A549 (cell line): Measurements from ENCODE around the gene ALPI. TPM values are rescaled to one million over a fixed set of nuclear protein-coding genes. Genes with fewer than 3 reads are reported as not detected.

Experiments used
- ATAC-seq, 2 experiments: fragments of 200-7000 bp in 1 of 2; fragments of >200 bp in 1 of 2; cut with Nextera tagmentation in 1 of 2; cut with Tn5 transposase in 1 of 2; 3 replicates each; pipeline versions ENCODE4 v1.8.0 to v1.9.1; 2018 to 2020; ENCODE audit warnings: mild to moderate bottlenecking in 1 of 2, moderate library complexity in 1 of 2
- CTCF ChIA-PET: fragments of 300-600 bp; sonication (Branson Sonifier 250); formaldehyde crosslinking; extraction: SDS; loops from one replicate; lab custom pipeline; 2021; ENCODE audit warnings: antibody characterized with exemption, inconsistent platforms; lab: Yijun Ruan, JAX
- POLR2A ChIA-PET: fragments of 350-600 bp; formaldehyde crosslinking; extraction: SDS; loops from one replicate; lab custom pipeline; 2021; ENCODE audit warnings: antibody characterized with exemption, inconsistent platforms; lab: Yijun Ruan, JAX
- DNase-seq, 2 experiments: peaks; one replicate each; pipeline versions ENCODE4 v3.0.0 to v3.0.0-alpha.2; 2011 to 2016; ENCODE audit warnings: low read depth in 1 of 2, low spot score in 1 of 2
- FAIRE-seq: peaks from 2 replicates; lab custom pipeline; 2011; peaks lifted over from hg19 to GRCh38; lab: Jason Lieb, UNC
- H3K27ac ChIP-seq, 2 experiments: fragments of >200 bp; sonication (Bioruptor Twin); formaldehyde crosslinking; 3 replicates each; pipeline ENCODE4 v1.5.1; 2016 to 2017
- H3K4me1 ChIP-seq: fragments of >200 bp; sonication (Bioruptor Twin); formaldehyde crosslinking; 3 replicates; pipeline ENCODE4 v1.6.1; 2016
- H3K4me2 ChIP-seq: fragments of >200 bp; sonication (Bioruptor Twin); formaldehyde crosslinking; 3 replicates; pipeline ENCODE4 v1.6.1; 2016
- H3K4me3 ChIP-seq: fragments of >200 bp; sonication (Bioruptor Twin); formaldehyde crosslinking; 3 replicates; pipeline ENCODE4 v1.5.1; 2016
- H3K9me3 ChIP-seq: fragments of >200 bp; sonication (Bioruptor Twin); formaldehyde crosslinking; 3 replicates; pipeline ENCODE4 v1.6.1; 2016
- KDM1A ChIP-seq: fragments of 200-600 bp; sonication (generic); IDR thresholded peaks from 2 replicates; pipeline ENCODE4 v1.6.1; 2016; ENCODE audit warnings: low read depth, mild to moderate bottlenecking
- KDM5A ChIP-seq: fragments of 200-600 bp; sonication (generic); IDR thresholded peaks from 2 replicates; pipeline ENCODE4 v1.6.1; 2016; ENCODE audit warnings: antibody characterized with exemption, mild to moderate bottlenecking
- MAFK ChIP-seq: fragments of 450-650 bp; IDR thresholded peaks from 2 replicates; pipeline ENCODE4 v1.6.1; 2014; ENCODE audit not compliant: partially characterized antibody
- PHF8 ChIP-seq: fragments of 200-600 bp; sonication (generic); IDR thresholded peaks from 2 replicates; pipeline ENCODE4 v1.6.1; 2016; ENCODE audit warnings: low read depth, mild to moderate bottlenecking, antibody characterized with exemption, moderate library complexity, borderline replicate concordance
- RCOR1 ChIP-seq: fragments of 150-350 bp; IDR thresholded peaks from 2 replicates; pipeline ENCODE4 v1.6.1; 2014; ENCODE audit warnings: antibody characterized with exemption, low read length, low read depth
- WGBS: methylation state at CpG from one replicate; pipeline ENCODE4 v1.1.6; 2017; ENCODE audit errors: missing lambda C conversion rate; 5-methylcytosine and 5-hydroxymethylcytosine counted together
- polyA plus RNA-seq, 4 experiments: library from polyadenylated mRNA; depleted of rRNA in 3 of 4; stranded (reverse); fragments of >200 nt; fragmentation: RNase III in 1 of 4; extraction: RNeasy Plus Mini Kit Qiagen cat#74134 plus additional on column Dnase treatment in 1 of 4; gene quantifications; 2 replicates in 3 of 4; 3 replicates in 1 of 4; pipeline ENCODE4 v1.2.3, GENCODE V29; 2011 to 2017

Gene ALPI
- polyA plus RNA-seq, 2 of the 4 experiments (the other 2 are of a cell fraction): 0.05 TPM; not detected in 1

GRCh38 chr2:232508251-232508650 lies 52.3 kb downstream of the ALPI start:
- TF ChIP-seq RCOR1 (no peak), MAFK (no peak), PHF8 (no peak), KDM1A (no peak), KDM5A (no peak)

More at GRCh38 chr2:232508251-232508650, 52.3 kb downstream of the ALPI start:
- H3K4me3 ChIP-seq: no peak overlapping the region
- POLR2A ChIA-PET: no interaction called here
- peaks cover 5% of the 10 kb centered on the region for H3K4me1 ChIP-seq
- no peaks in the 10 kb centered on the region for H3K9me3 ChIP-seq
- FAIRE-seq (no peak), DNase-seq (no peak), ATAC-seq (no peak)
- no peak overlapping the region for H3K4me2 ChIP-seq
- CTCF ChIA-PET: interaction anchor here (1.4 to 7.9 kb wide), 3 partner anchors 10 to 64 kb away, joined by 5 to 77 read pairs (median 6); partner anchors contain the start of gene PRSS56
- H3K27ac ChIP-seq: no peak overlapping the region
- 74% methylated on average over 5 of the region's 7 CpGs for WGBS

Other genes starting within 250 kb of the ALPI start
- 0.05 and 0.10 TPM in 2 replicates for gene ALPP, start 77.4 kb upstream of the ALPI start, polyA plus RNA-seq (2011; rRNA removed)
- gene ALPP, start 77.4 kb upstream of the ALPI start, polyA plus RNA-seq (2017; fragmentation: RNase III; extraction: RNeasy Plus Mini Kit Qiagen cat#74134 plus additional on column Dnase treatment): 0.18 to 0.31 TPM (median 0.18 TPM) in 3 replicates
- 0.17 and 0.18 TPM in 2 replicates for gene ALPG, start 49.3 kb upstream of the ALPI start, polyA plus RNA-seq (2011; rRNA removed)
- 0.04 to 0.07 TPM in 2 of 3 replicates, not detected in the other for gene ALPG, start 49.3 kb upstream of the ALPI start, polyA plus RNA-seq (2017; fragmentation: RNase III; extraction: RNeasy Plus Mini Kit Qiagen cat#74134 plus additional on column Dnase treatment)
- 0.18 and 0.29 TPM in 2 replicates for gene ECEL1, start 31.7 kb downstream of the ALPI start, polyA plus RNA-seq (2011; rRNA removed)
- gene ECEL1, start 31.7 kb downstream of the ALPI start, polyA plus RNA-seq (2017; fragmentation: RNase III; extraction: RNeasy Plus Mini Kit Qiagen cat#74134 plus additional on column Dnase treatment): 0.10 to 0.13 TPM (median 0.12 TPM) in 3 replicates
- not detected in 2 replicates for gene PRSS56, start 64.2 kb downstream of the ALPI start, polyA plus RNA-seq (2011; rRNA removed)
- 0.07 TPM in 1 of 3 replicates, not detected in the others for gene PRSS56, start 64.2 kb downstream of the ALPI start, polyA plus RNA-seq (2017; fragmentation: RNase III; extraction: RNeasy Plus Mini Kit Qiagen cat#74134 plus additional on column Dnase treatment)
- gene CHRND, start 70.0 kb downstream of the ALPI start, polyA plus RNA-seq (2011; rRNA removed): not detected in 2 replicates
- gene CHRND, start 70.0 kb downstream of the ALPI start, polyA plus RNA-seq (2017; fragmentation: RNase III; extraction: RNeasy Plus Mini Kit Qiagen cat#74134 plus additional on column Dnase treatment): not detected in 3 replicates
- gene CHRNG, start 83.5 kb downstream of the ALPI start, polyA plus RNA-seq (2011; rRNA removed): not detected in 2 replicates
- gene CHRNG, start 83.5 kb downstream of the ALPI start, polyA plus RNA-seq (2017; fragmentation: RNase III; extraction: RNeasy Plus Mini Kit Qiagen cat#74134 plus additional on column Dnase treatment): not detected in 3 replicates
- gene TIGD1, start 94.4 kb downstream of the ALPI start, polyA plus RNA-seq (2011; rRNA removed): 7.4 and 10.5 TPM in 2 replicates
- 5.7 to 5.9 TPM (median 5.7 TPM) in 3 replicates for gene TIGD1, start 94.4 kb downstream of the ALPI start, polyA plus RNA-seq (2017; fragmentation: RNase III; extraction: RNeasy Plus Mini Kit Qiagen cat#74134 plus additional on column Dnase treatment)
- gene EIF4E2, start 94.5 kb downstream of the ALPI start, polyA plus RNA-seq (2011; rRNA removed): 49.1 and 51.4 TPM in 2 replicates
- 177 to 234 TPM (median 197 TPM) in 3 replicates for gene EIF4E2, start 94.5 kb downstream of the ALPI start, polyA plus RNA-seq (2017; fragmentation: RNase III; extraction: RNeasy Plus Mini Kit Qiagen cat#74134 plus additional on column Dnase treatment)
- gene EFHD1, start 177.5 kb downstream of the ALPI start, polyA plus RNA-seq (2011; rRNA removed): 2.3 and 2.6 TPM in 2 replicates
- gene EFHD1, start 177.5 kb downstream of the ALPI start, polyA plus RNA-seq (2017; fragmentation: RNase III; extraction: RNeasy Plus Mini Kit Qiagen cat#74134 plus additional on column Dnase treatment): 1.3 to 1.5 TPM (median 1.4 TPM) in 3 replicates
- gene GIGYF2, start 241.2 kb downstream of the ALPI start, polyA plus RNA-seq (2011; rRNA removed): 46.3 and 46.9 TPM in 2 replicates
- gene GIGYF2, start 241.2 kb downstream of the ALPI start, polyA plus RNA-seq (2017; fragmentation: RNase III; extraction: RNeasy Plus Mini Kit Qiagen cat#74134 plus additional on column Dnase treatment): 28.8 to 31.9 TPM (median 31.2 TPM) in 3 replicates